H1 (cell line): Measurements from ENCODE around the gene CREBL2.

Experiments
- BRCA1 ChIP-seq: IDR thresholded peaks from 2 replicates; pipeline ENCODE4 v1.6.1; 2012; ENCODE audit warnings: low read depth, low read length, improper control_type of control experiment
- POLR2A ChIP-seq, 2 experiments: IDR thresholded peaks; 1 replicate in 1 of 2; 2 replicates in 1 of 2; pipeline ENCODE4 v1.6.1; 2011; ENCODE audit warnings: low read depth in 2 of 2, low read length in 2 of 2, mild to moderate bottlenecking in 2 of 2; ENCODE audit errors: control extremely low read depth in 1 of 2

GRCh38 chr12:12622418-12622817 lies 10.7 kb downstream of the CREBL2 start:
- no peak for TF ChIP-seq BRCA1
- no peak for TF ChIP-seq POLR2A (IDR thresholded peaks at IDR 0.05; ENCODE audit: control extremely low read depth in 1 of 2, low read depth in 2 of 2, low read length in 2 of 2)
